Right atrium auricular region (tissue), 2 donors: ENCODE measurements around the gene G6PC1. TPM values are rescaled to one million over a fixed set of nuclear protein-coding genes. Genes with fewer than 3 reads are reported as not detected.
"Not testable (repeated sequence)": the region's sequence is repeated elsewhere in the genome, so short reads cannot be mapped to it uniquely, and the experiment has no call there.

Experiments
- DNase-seq: peaks from one replicate; pipeline ENCODE4 v3.0.0-alpha.2; 2019; ENCODE audit warnings: low spot score
- H3K27ac ChIP-seq, 2 donors: fragments of 200-600 bp; sonication (generic); 1 replicate in 1 of 2; 2 replicates in 1 of 2; pipeline ENCODE4 v1.5.1; 2016 to 2019
- H3K27me3 ChIP-seq, 2 donors: fragments of 200-600 bp; sonication (generic); one replicate each; pipeline versions ENCODE4 v1.5.1 to v1.6.0; 2017 to 2019
- H3K36me3 ChIP-seq: fragments of 200-600 bp; sonication (generic); one replicate; pipeline ENCODE4 v1.5.1; 2016
- H3K4me1 ChIP-seq, 2 donors: fragments of 200-600 bp; sonication (generic); one replicate each; pipeline versions ENCODE4 v1.5.1 to v1.6.0; 2017 to 2019
- H3K4me3 ChIP-seq, 2 donors: fragments of 200-600 bp; sonication (generic); 1 replicate in 1 of 2; 2 replicates in 1 of 2; pipeline ENCODE4 v1.5.1; 2017 to 2019; ENCODE audit warnings: mild to moderate bottlenecking in 1 of 2, moderate library complexity in 1 of 2
- H3K9me3 ChIP-seq, 2 donors: fragments of 200-600 bp; sonication (generic); one replicate each; pipeline ENCODE4 v1.5.1; 2019
- total RNA-seq, 2 donors: library from RNA; depleted of rRNA; stranded (reverse); fragments of >200 nt; gene quantifications; one replicate each; pipeline ENCODE4 v1.1.0, GENCODE V29; 2016
- TF ChIP-seq, protein P1 (sequence below), 2 donors: fragments of 200-600 bp; sonication (generic); IDR thresholded peaks; one replicate each; pipeline ENCODE4 v1.5.1; 2019; ENCODE audit warnings: antibody characterized with exemption in 2 of 2

Gene G6PC1
- total RNA-seq, 2 donors from 2014 or later, result not detected

DNA sequence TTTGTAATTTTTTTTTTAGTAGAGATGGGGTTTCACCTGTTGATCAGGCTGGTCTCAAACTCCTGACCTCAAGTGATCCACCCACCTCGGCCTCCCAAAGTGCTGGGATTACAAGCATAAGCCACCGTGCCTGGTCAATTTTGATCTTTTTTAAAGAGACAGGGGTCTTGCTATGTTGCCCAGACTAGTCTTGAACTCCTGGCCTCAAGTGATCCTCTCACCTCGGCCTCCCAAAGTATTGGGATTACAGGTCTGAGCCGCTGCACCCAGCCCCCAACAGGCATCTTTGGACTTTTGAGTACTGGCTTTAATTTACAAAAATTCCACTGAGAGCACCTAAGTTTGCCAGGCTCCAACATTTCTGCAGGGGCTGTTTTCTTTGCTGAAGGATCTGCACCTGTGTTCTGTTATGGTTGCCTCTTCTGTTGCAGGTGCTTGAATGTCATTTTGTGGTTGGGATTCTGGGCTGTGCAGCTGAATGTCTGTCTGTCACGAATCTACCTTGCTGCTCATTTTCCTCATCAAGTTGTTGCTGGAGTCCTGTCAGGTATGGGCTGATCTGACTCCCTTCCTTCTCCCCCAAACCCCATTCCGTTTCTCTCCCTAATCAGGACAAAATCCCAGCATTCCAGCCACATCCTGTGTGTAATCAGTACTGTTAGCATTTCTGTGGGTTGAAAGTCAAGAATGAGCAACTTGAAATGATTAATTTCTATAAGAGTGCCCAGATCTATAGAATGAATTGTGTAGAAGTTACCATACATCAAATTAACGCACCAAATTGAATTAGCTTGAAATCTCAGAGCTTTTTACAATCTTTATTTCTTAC lies 8.5 kb downstream of the G6PC1 start:
- no peaks in the 10 kb centered on the region for H3K27me3 ChIP-seq
- H3K4me1 ChIP-seq, result no peaks in the 10 kb centered on the region
- no peak overlapping the region for H3K4me3 ChIP-seq
- no peak overlapping the region for H3K27ac ChIP-seq
- TF ChIP-seq, protein P1, sequence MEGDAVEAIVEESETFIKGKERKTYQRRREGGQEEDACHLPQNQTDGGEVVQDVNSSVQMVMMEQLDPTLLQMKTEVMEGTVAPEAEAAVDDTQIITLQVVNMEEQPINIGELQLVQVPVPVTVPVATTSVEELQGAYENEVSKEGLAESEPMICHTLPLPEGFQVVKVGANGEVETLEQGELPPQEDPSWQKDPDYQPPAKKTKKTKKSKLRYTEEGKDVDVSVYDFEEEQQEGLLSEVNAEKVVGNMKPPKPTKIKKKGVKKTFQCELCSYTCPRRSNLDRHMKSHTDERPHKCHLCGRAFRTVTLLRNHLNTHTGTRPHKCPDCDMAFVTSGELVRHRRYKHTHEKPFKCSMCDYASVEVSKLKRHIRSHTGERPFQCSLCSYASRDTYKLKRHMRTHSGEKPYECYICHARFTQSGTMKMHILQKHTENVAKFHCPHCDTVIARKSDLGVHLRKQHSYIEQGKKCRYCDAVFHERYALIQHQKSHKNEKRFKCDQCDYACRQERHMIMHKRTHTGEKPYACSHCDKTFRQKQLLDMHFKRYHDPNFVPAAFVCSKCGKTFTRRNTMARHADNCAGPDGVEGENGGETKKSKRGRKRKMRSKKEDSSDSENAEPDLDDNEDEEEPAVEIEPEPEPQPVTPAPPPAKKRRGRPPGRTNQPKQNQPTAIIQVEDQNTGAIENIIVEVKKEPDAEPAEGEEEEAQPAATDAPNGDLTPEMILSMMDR (IDR thresholded peaks at IDR 0.05), result no peak
- H3K9me3 ChIP-seq, result no peaks in the 10 kb centered on the region
- DNase-seq, result no peak
- no peaks in the 10 kb centered on the region for H3K36me3 ChIP-seq

DNA sequence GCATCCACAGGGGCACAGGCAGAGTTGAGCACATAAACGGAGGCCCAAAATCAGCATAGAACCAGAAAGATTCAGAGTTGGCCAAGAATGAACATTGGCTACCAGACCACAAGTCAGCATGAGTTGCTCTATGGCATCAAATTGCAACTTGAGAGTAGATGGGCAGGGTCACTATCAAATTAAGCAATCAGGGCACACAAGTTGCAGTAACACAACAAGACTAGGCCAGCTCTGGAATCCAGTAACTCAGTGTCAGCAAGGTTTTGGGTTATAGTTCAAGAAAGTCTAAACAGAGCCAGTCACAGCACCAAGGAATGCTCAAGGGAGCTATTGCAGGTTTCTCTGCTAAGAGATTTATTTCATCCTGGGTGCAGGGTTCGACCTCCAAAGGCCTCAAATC lies 12.9 kb downstream of the G6PC1 start:
- Histone ChIP-seq H3K9me3 (no peaks in the 10 kb centered on the region), H3K27ac (no peak overlapping the region), H3K4me1 (no peaks in the 10 kb centered on the region), H3K27me3 (no peaks in the 10 kb centered on the region), H3K4me3 (no peak overlapping the region), H3K36me3 (no peaks in the 10 kb centered on the region)
- TF ChIP-seq, protein P1 (IDR thresholded peaks at IDR 0.05), result no peak
- DNase-seq, result no peak

DNA sequence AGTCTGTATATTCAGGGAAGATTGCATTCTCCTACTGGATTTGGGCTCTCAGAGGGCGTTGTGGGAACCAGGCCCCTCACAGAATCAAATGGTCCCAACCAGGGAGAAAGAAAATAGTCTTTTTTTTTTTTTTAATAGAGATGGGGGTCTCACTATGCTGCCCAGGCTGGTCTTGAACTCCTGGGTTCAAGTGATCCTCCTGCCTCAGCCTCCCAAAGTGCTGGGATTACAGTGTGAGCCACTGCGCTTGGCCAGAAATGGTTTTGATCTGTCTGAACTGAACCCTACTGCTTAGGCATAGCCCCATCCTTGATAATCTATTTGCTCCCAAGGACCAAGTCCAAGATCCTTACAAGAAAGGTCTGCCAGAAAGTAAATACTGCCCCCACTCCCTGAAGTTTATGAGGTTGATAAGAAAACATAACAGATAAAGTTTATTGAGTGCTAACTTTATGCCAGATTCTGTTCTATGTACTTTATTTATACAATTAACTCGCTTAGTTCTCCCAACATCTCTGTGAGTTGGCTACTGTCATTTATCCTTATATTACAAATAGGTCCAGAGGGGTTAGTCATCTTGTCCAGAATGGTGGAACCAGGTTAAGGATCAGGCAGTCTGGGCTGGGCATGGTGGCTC lies 13.5 kb downstream of the G6PC1 start:
- DNase-seq, result no peak
- TF ChIP-seq, protein P1 (IDR thresholded peaks at IDR 0.05), result no peak
- H3K27me3 ChIP-seq, result no peaks in the 10 kb centered on the region
- no peaks in the 10 kb centered on the region for H3K4me1 ChIP-seq
- no peak overlapping the region for H3K4me3 ChIP-seq
- no peak overlapping the region for H3K27ac ChIP-seq
- no peaks in the 10 kb centered on the region for H3K9me3 ChIP-seq
- H3K36me3 ChIP-seq, result no peaks in the 10 kb centered on the region

DNA sequence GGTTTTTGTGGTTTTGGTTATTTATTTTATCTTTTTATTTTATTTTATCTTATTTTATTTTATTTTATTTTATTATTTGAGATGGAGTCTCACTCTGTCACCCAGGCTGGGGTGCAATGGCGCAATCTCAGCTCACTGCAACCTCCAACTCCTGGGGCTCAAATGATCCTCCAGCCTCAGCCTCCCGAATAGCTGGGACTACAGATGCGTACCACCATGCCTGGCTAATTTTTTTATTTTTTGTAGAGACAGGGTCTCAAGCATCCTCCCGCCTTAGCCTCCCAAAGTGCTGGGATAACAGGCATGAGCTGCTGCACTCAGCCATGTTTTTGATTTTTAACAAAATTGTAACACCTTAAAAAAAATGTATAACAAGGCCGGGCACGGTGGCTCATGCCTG lies 14.7 kb downstream of the G6PC1 start:
- not testable (repeated sequence) for H3K9me3 ChIP-seq, H3K27me3 ChIP-seq, H3K4me3 ChIP-seq, H3K27ac ChIP-seq, H3K36me3 ChIP-seq, DNase-seq, H3K4me1 ChIP-seq

DNA sequence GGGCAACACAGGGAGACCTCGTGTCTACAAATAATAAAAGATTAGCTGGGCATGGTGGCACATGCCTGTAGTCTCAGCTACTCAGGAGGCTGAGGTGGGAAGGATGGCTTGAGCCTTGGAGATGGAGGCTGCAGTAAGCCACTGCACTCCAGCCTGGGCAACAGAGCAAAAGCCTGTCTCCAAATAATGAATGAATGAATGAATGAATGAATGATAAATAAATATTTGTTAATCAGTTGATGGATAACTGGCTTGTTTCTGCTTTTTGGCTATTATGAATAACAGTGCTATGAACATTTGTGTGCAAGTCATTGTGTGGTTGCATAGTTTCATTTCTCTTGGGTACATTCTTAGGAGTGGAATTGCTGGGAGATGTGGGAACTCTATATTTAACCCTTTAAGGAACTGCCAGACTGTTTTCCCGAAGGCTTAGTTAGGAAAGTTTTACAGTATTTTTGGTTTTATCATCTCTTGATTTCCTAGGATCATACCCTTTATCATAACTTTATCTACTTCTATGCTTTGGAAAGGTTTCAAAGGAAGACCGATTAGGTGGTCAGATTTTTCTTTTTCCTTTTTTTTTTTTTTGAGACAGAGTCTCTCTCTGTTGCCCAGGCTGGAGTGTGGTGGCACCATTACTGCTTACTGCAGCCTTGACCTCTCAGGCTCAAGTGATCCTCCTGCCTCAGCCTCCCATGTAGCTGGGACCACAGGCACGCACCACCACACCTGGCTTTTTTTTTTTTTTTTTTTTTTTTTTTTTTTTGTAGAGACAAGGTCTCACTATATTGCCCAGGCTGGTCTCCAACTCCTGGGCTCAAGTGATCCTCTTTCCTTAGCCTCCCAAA lies 16.0 kb downstream of the G6PC1 start:
- H3K9me3 ChIP-seq, DNase-seq, H3K4me3 ChIP-seq, H3K27me3 ChIP-seq, H3K4me1 ChIP-seq, H3K36me3 ChIP-seq, H3K27ac ChIP-seq: not testable (repeated sequence)

DNA sequence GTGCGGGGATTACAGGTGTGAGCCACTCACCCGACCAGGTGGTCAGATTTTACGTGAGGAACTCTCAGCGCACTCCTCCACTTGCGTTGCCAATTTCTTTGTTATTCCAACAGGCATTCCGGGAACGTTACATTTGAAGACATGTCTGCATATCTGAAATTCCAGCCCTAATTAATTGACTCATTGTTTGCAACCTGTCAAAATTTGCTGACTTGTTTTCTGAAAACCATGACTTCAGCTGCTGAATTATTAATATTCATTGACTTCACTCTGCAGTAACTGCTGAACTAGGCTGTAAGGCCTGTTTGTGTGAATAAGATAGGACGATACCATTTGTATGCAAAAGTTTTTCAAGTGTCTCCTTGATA lies 16.6 kb downstream of the G6PC1 start:
- no peaks in the 10 kb centered on the region for H3K9me3 ChIP-seq
- TF ChIP-seq, protein P1 (IDR thresholded peaks at IDR 0.05), result no peak
- no peaks in the 10 kb centered on the region for H3K27me3 ChIP-seq
- no peak overlapping the region for H3K4me3 ChIP-seq
- H3K27ac ChIP-seq, result no peak overlapping the region
- no peak for DNase-seq
- H3K4me1 ChIP-seq, result peaks cover 0 to 9% of the 10 kb centered on the region in 2 donors
- H3K36me3 ChIP-seq, result no peaks in the 10 kb centered on the region
